Measurements from ENCODE around the gene PRRG2. TPM values are rescaled to one million over a fixed set of nuclear protein-coding genes. Genes with fewer than 3 reads are reported as not detected.

PRRG2 gene
- total and polyA plus RNA-seq, 2 of the 13 experiments (the other 11 are each of a cell fraction or from before 2014, with no cell fraction given), result 0.66 to 0.82 TPM

DNA sequence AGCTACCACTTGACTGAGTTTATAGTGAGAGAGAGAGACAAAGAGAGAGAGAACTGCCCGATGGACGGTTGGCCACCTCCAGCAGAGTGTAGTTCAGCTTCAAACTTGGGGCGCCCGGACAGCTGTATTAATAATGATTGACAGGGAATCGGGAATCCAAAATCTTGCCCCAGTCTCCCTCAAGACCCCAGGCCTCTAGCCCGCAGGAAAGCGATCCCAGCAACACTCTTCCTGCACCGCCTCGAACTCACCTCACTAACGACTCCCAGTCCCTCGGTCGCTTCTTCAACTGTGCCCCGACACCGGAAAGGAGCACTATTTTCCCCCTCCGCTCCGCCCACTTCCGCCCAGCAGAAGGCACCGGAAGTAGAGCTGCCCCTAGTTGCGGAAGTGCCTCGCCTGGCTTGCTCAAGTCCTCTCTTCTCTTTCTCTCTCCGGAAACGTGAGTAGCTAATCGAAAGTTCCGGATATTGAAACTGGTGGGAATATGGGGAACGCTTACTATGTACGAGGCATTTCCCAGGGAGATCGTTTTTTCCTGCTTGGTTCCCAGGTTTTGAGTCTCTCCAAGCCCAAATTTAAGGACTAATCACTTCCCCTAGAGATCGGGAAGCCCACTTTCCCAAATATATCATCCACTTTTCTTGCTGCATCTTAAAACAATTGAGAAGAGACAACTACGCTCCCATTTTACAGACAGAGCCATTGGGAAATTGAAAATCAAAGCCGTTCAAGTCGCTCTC lies 681 bp upstream of the PRRG2 start, which contains the start of gene NOSIP (continued):
- TF ChIP-seq, protein P1, sequence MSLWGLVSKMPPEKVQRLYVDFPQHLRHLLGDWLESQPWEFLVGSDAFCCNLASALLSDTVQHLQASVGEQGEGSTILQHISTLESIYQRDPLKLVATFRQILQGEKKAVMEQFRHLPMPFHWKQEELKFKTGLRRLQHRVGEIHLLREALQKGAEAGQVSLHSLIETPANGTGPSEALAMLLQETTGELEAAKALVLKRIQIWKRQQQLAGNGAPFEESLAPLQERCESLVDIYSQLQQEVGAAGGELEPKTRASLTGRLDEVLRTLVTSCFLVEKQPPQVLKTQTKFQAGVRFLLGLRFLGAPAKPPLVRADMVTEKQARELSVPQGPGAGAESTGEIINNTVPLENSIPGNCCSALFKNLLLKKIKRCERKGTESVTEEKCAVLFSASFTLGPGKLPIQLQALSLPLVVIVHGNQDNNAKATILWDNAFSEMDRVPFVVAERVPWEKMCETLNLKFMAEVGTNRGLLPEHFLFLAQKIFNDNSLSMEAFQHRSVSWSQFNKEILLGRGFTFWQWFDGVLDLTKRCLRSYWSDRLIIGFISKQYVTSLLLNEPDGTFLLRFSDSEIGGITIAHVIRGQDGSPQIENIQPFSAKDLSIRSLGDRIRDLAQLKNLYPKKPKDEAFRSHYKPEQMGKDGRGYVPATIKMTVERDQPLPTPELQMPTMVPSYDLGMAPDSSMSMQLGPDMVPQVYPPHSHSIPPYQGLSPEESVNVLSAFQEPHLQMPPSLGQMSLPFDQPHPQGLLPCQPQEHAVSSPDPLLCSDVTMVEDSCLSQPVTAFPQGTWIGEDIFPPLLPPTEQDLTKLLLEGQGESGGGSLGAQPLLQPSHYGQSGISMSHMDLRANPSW (CRISPR knock-in tag; IDR thresholded peaks at IDR 0.05; ENCODE audit: borderline replicate concordance), result 0 out of 2 replicates have a peak, but pooled peaks have one; percentile 62
- TF ChIP-seq RARA (CRISPR knock-in tag; IDR thresholded peaks at IDR 0.05) (no peak), FOXM1 (CRISPR knock-in tag; IDR thresholded peaks at IDR 0.05) (no peak), HNRNPL (IDR thresholded peaks at IDR 0.05; ENCODE audit: low read depth, low read length) (no peak), CEBPG (CRISPR knock-in tag; IDR thresholded peaks at IDR 0.05) (peak; percentile 63), SP5 (CRISPR knock-in tag; IDR thresholded peaks at IDR 0.05; ENCODE audit: borderline replicate concordance, low read depth) (peak; percentile 99), RAD21 (CRISPR knock-in tag; IDR thresholded peaks at IDR 0.05) (peak; percentile 28; the same call in 1 of the 2 replicates), FOXJ3 (CRISPR knock-in tag; IDR thresholded peaks at IDR 0.05; ENCODE audit: borderline replicate concordance) (peak; percentile 41; the same call in 1 of the 2 replicates), ZNF205 (CRISPR knock-in tag; IDR thresholded peaks at IDR 0.05) (peak; percentile 100), PHF20 (CRISPR knock-in tag; IDR thresholded peaks at IDR 0.05) (peak; percentile 92), MEF2D (CRISPR knock-in tag; IDR thresholded peaks at IDR 0.05) (peak; percentile 34; the same call in 1 of the 2 replicates), U2AF1 (optimal IDR thresholded peaks at IDR 0.05; ENCODE audit: low read depth, low read length) (no peak)
- TF ChIP-seq, protein P2, sequence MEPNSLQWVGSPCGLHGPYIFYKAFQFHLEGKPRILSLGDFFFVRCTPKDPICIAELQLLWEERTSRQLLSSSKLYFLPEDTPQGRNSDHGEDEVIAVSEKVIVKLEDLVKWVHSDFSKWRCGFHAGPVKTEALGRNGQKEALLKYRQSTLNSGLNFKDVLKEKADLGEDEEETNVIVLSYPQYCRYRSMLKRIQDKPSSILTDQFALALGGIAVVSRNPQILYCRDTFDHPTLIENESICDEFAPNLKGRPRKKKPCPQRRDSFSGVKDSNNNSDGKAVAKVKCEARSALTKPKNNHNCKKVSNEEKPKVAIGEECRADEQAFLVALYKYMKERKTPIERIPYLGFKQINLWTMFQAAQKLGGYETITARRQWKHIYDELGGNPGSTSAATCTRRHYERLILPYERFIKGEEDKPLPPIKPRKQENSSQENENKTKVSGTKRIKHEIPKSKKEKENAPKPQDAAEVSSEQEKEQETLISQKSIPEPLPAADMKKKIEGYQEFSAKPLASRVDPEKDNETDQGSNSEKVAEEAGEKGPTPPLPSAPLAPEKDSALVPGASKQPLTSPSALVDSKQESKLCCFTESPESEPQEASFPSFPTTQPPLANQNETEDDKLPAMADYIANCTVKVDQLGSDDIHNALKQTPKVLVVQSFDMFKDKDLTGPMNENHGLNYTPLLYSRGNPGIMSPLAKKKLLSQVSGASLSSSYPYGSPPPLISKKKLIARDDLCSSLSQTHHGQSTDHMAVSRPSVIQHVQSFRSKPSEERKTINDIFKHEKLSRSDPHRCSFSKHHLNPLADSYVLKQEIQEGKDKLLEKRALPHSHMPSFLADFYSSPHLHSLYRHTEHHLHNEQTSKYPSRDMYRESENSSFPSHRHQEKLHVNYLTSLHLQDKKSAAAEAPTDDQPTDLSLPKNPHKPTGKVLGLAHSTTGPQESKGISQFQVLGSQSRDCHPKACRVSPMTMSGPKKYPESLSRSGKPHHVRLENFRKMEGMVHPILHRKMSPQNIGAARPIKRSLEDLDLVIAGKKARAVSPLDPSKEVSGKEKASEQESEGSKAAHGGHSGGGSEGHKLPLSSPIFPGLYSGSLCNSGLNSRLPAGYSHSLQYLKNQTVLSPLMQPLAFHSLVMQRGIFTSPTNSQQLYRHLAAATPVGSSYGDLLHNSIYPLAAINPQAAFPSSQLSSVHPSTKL (CRISPR knock-in tag; IDR thresholded peaks at IDR 0.05), result peak; percentile 66
- TF ChIP-seq, protein P3, sequence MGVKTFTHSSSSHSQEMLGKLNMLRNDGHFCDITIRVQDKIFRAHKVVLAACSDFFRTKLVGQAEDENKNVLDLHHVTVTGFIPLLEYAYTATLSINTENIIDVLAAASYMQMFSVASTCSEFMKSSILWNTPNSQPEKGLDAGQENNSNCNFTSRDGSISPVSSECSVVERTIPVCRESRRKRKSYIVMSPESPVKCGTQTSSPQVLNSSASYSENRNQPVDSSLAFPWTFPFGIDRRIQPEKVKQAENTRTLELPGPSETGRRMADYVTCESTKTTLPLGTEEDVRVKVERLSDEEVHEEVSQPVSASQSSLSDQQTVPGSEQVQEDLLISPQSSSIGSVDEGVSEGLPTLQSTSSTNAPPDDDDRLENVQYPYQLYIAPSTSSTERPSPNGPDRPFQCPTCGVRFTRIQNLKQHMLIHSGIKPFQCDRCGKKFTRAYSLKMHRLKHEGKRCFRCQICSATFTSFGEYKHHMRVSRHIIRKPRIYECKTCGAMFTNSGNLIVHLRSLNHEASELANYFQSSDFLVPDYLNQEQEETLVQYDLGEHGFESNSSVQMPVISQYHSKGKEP (CRISPR knock-in tag; IDR thresholded peaks at IDR 0.05), result no peak
- TF ChIP-seq, protein P4, sequence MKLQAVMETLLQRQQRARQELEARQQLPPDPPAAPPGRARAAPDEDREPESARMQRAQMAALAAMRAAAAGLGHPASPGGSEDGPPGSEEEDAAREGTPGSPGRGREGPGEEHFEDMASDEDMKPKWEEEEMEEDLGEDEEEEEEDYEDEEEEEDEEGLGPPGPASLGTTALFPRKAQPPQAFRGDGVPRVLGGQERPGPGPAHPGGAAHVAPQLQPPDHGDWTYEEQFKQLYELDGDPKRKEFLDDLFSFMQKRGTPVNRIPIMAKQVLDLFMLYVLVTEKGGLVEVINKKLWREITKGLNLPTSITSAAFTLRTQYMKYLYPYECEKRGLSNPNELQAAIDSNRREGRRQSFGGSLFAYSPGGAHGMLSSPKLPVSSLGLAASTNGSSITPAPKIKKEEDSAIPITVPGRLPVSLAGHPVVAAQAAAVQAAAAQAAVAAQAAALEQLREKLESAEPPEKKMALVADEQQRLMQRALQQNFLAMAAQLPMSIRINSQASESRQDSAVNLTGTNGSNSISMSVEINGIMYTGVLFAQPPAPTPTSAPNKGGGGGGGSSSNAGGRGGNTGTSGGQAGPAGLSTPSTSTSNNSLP (IDR thresholded peaks at IDR 0.05; ENCODE audit: low read depth, low read length), result no peak

All from HepG2 (cell line).